ENCODE measurements around the gene KCNH6.

The KCNH6 gene

GRCh38 chr17:63486317-63487013 lies 36.7 kb upstream of the KCNH6 start:
- no peak for DNase-seq (ENCODE audit: low read depth in 2 of 2)

GRCh38 chr17:63487014-63487339 lies 36.2 kb upstream of the KCNH6 start:
- DNase-seq (ENCODE audit: low read depth in 2 of 2): no peak

- no peak for DNase-seq (ENCODE audit: low read depth in 2 of 2)
Observed at GRCh38 chr17:63488851-63489250, 34.3 kb upstream of the KCNH6 start.

DNA sequence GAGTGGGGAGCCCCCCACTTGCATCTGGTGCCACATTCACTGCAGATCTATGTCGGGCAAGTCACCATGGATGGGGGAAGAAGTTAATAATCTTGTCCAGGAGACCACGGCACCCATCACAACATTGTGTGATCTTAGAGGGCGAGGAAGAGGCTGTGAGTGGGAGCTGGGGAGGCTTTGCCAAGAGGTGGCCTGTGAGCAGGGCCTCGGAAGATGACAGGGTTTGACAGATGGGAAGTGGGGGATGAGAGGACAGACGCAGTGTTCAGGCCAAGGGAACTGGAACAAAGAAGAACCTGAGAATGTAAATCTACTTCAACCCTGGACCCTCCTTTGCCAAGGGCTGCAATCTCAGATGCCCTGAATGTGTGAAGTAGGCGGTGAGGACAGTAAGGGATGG lies 33.9 kb upstream of the KCNH6 start:
- DNase-seq (ENCODE audit: low read depth in 2 of 2): no peak

GRCh38 chr17:63490329-63490728 lies 32.8 kb upstream of the KCNH6 start:
- DNase-seq (ENCODE audit: low read depth in 2 of 2): no peak

- DNase-seq (ENCODE audit: low read depth in 2 of 2): no peak
Observed at GRCh38 chr17:63490858-63491400, 32.2 kb upstream of the KCNH6 start.

DNA sequence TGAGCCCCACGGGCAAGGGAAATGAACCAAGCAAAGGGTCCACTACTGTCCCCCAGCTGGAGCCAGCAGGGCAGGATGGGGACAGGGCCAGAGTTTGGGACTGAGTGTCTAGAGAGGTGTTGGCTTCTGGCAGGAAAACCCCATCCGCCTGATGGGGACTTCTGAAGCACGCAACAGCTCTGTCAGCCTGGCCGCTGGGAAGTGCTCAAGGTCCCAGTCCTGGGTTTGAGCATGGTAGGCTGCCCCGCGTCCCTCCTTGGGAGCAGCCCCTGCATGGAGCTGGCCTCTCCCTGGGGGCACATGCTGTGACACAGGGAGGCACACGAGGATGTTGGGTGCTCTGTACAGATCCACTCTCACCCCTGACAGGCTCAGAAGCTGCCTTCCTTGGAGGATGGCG lies 31.7 kb upstream of the KCNH6 start:
- DNase-seq (ENCODE audit: low read depth in 2 of 2): no peak

DNA sequence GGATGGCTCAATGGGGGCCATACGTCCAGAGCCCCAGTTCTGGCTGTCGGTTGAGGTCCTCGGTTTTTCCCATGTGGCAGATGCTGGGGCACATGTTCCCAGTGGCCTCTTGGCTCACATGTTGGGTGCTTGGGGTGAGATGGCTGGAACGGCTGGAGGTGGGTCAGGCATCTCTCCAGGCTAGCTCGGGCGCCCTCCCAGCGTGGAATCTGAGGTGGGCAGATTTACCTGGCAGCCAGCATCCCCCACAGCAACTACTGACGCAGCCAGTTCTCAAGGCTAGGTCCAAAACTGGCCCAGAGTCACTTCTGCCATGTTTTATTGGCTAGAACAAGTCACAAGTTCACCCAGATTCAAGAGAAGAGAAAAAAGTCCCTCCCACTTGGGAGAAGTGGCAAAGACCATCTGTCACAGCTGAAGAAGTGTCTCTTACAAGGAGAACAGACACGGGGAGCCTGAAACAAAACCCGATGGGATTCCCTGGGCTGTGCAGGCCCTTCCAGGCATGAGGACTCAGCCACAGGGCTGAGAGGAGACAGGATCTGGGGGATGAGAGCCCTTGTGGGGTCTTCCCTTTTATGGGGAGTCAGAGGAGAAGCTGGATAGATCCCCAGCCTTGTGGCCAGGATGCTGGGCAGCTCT lies 31.1 kb upstream of the KCNH6 start:
- DNase-seq (ENCODE audit: low read depth in 2 of 2): no peak

DNA sequence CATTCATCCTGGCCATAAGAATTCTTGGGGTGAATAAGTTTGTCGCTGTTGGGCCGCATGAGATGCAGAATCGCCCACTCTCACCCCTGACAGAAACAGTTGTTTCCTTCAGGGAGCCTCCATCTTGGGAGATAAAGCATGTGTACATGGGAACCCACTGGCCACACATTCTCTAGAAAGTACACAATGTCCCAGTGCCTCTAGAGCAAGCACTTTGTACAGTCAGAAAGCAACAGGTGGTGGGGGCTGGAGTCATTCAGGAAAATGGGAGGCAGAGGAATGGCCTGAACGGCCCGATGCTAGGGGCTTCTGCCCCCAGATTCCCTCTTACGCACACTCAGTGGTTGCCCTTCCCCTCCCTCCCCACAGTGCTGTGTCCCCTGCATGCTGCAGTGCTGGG lies 30.2 kb upstream of the KCNH6 start:
- DNase-seq (ENCODE audit: low read depth in 2 of 2): no peak

DNA sequence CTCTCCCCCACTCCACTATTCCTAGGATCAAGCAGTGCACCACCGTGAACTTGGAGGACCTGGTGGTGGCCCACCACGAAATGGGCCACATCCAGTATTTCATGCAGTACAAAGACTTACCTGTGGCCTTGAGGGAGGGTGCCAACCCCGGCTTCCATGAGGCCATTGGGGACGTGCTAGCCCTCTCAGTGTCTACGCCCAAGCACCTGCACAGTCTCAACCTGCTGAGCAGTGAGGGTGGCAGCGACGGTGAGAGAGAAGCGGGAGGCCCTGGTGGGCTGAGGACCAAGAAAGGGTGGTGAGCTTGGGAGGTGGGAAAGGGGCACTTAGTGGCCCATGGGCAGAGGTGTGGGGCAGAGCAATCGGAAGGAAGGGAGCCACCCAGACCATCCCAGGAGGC lies 29.7 kb upstream of the KCNH6 start:
- DNase-seq (ENCODE audit: low read depth in 2 of 2): no peak

- DNase-seq (ENCODE audit: low read depth in 2 of 2): no peak
Observed at GRCh38 chr17:63494300-63494928, 28.7 kb upstream of the KCNH6 start.

GRCh38 chr17:63495491-63495890 lies 27.7 kb upstream of the KCNH6 start:
- no peak for DNase-seq (ENCODE audit: low read depth in 2 of 2)

GRCh38 chr17:63496177-63496576 lies 27.0 kb upstream of the KCNH6 start:
- DNase-seq (ENCODE audit: low read depth in 2 of 2): no peak

- DNase-seq (ENCODE audit: low read depth in 2 of 2): no peak
Observed at GRCh38 chr17:63496663-63497400, 26.3 kb upstream of the KCNH6 start.

DNA sequence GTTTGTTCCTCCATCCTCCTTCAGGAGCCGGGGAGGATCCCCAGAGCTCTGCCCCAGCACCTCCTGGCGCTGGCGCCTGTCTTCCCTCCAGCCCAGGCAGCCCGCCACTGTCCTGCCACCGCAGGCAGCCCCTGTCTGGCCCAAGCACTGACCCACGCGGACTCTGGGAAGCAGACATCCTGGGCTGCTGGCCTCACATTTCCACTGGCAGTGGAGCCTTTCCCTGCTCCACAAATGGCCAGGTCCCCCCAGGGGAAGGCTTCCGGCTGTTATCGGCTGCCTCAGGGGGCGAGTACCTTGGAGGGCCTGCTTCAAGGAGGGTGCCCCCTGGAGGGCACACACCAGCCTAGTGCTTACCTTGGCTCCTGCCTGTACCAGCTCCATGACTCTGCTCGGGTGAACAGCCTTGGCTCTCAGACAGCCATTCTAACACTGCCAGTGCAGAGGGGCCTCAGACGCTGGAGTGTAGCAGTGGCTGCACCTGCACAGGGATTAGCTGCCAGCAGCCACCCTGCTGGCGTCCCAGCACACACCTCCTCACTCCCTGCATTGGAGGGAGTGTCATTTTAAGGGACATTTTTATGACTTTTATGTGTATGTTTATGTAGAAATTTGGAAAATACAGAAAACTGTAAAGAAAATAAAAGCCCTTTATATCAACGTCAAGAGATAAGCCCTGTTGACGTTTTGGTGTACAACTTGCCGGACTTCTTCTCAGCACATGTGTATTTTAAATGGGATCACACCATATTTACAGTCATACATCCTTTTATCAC lies 25.3 kb upstream of the KCNH6 start:
- no peak for DNase-seq (ENCODE audit: low read depth in 2 of 2)

- DNase-seq (ENCODE audit: low read depth in 2 of 2): peak; percentile 47 to 60
Observed at GRCh38 chr17:63498626-63499195, 24.4 kb upstream of the KCNH6 start.

DNA sequence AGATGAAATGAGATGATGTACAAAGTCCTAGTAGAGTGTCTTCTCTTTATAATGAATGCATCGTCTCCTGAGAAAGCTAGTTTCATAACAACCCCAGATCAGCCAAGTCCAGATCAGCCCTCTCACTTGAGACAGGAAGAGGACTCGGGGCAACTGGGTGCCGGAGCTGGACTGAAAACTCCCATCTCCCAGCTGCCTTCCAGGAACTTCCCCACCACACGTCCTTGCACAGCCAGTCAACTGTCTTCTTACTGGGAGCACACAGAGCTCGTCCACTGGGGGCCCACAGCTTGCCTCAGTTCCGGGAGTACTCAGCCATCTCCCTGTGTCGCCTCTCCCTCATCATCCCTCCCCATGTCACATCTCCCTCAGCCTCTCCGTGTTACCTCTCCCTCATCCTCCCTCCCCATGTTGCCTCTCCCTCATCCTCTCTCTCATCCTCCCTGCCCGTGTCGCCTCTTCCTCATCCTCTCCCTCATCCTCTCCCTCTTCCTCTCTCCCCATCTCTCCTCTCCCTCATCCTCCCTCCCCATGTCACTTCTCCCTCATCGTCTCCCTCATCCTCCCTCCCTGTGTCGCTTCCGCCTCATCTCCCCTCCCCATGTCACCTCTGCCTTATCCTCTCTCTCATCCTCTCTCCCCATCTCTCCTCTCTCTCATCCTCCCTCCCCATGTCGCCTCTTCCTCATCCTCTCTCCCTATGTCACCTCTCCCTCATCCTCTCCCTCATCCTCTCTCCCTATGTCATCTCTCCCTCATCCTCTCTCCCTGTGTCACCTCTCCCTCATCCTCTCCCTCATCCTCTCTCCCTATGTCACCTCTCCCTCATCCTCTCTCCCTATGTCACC lies 22.4 kb upstream of the KCNH6 start:
- no peak for DNase-seq (ENCODE audit: low read depth in 2 of 2)

GRCh38 chr17:63503341-63503705 lies 19.8 kb upstream of the KCNH6 start:
- DNase-seq (ENCODE audit: low read depth in 2 of 2): no peak

DNA sequence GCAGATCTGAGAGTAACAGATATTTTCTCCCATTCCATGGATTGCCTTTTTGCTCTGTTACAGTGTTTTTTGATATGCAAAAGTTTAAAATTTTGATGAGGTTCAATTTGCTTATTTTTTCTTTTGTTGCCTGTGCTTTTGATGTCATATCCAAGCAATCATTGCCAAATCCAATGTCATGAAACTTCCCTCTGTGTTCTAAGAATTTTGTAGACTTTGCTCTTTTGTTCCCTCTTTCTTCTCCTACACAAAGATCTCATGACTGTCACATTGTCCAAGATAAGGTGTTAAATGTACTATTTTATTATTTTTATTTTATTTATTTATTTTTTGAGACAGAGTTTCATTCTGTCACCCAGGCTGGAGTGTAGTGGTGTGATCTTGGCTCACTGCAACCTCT lies 18.9 kb upstream of the KCNH6 start:
- no peak for DNase-seq (ENCODE audit: low read depth in 2 of 2)

GRCh38 chr17:63505341-63505740 lies 17.8 kb upstream of the KCNH6 start:
- DNase-seq (ENCODE audit: low read depth in 2 of 2): no peak

Measured in fibroblast of skin of left quadriceps (primary cell).